ENCODE data around the gene PCDHGB6. TPM values are rescaled to one million over a fixed set of nuclear protein-coding genes. Genes with fewer than 3 reads are reported as not detected.
"Not testable (repeated sequence)": the region's sequence is repeated elsewhere in the genome, so short reads cannot be mapped to it uniquely, and the experiment has no call there.

Gene PCDHGB6
- total RNA-seq, result 6.2 and 8.0 TPM in 2 replicates

- peak; percentile 56 for TF ChIP-seq CTCF (IDR thresholded peaks at IDR 0.05; ENCODE audit: extremely low read depth, low read depth, low read length)
- not testable (repeated sequence) for H4K20me1 ChIP-seq (ENCODE audit: insufficient read depth, low read length); H2AFZ ChIP-seq (ENCODE audit: low read length); H3K27me3 ChIP-seq (ENCODE audit: insufficient read depth, low read length); H3K9me3 ChIP-seq (ENCODE audit: low read depth, low read length); H3K36me3 ChIP-seq (ENCODE audit: insufficient read depth, low read length); H3K79me2 ChIP-seq (ENCODE audit: insufficient read depth, low read length); H3K4me1 ChIP-seq (ENCODE audit: insufficient read depth, low read length); H3K27ac ChIP-seq (ENCODE audit: low read depth, low read length)
- peak within 1 kb of the TSS; percentile 60 for H3K4me3 ChIP-seq (ENCODE audit: insufficient read depth, low read length)
- H3K4me2 ChIP-seq (ENCODE audit: insufficient read depth, low read length), result peak within 1 kb of the TSS; percentile 28
- DNase-seq (ENCODE audit: insufficient read length, low spot score, missing footprints), result peak; percentile 89
Observed at GRCh38 chr5:141407790-141408505, at the start of gene PCDHGB6. PCDHGB6 (plus strand) TSS chr5:141408021; CDS start chr5:141408203, 182 bp downstream.

GRCh38 chr5:141359790-141360426, 47.9 kb upstream of the PCDHGB6 start, which contains the start of gene PCDHGB2:
PCDHGB2 (plus strand) TSS chr5:141359994; CDS start chr5:141360136, 142 bp downstream.
- no peaks in the 10 kb centered on the region for H3K36me3 ChIP-seq (ENCODE audit: insufficient read depth, low read length)
- peaks cover 43% of the 10 kb centered on the region for H3K27me3 ChIP-seq (ENCODE audit: insufficient read depth, low read length)
- no peaks in the 10 kb centered on the region for H3K79me2 ChIP-seq (ENCODE audit: insufficient read depth, low read length)
- peak within 1 kb of the TSS; percentile 73 for H2AFZ ChIP-seq (ENCODE audit: low read length)
- H3K4me1 ChIP-seq (ENCODE audit: insufficient read depth, low read length), result peaks cover 2% of the 10 kb centered on the region
- H3K27ac ChIP-seq (ENCODE audit: low read depth, low read length), result no peak within 1 kb of the TSS
- H3K9me3 ChIP-seq (ENCODE audit: low read depth, low read length), result peaks cover 29% of the 10 kb centered on the region
- DNase-seq (ENCODE audit: insufficient read length, low spot score, missing footprints), result peak; percentile 60
- no peaks in the 10 kb centered on the region for H4K20me1 ChIP-seq (ENCODE audit: insufficient read depth, low read length)
- H3K4me3 ChIP-seq (ENCODE audit: insufficient read depth, low read length), result peak within 1 kb of the TSS; percentile 68
- peak within 1 kb of the TSS; percentile 75 for H3K4me2 ChIP-seq (ENCODE audit: insufficient read depth, low read length)
- TF ChIP-seq CTCF (IDR thresholded peaks at IDR 0.05; ENCODE audit: extremely low read depth, low read depth, low read length), result peak; percentile 51

GRCh38 chr5:141360685-141361084, 47.1 kb upstream of the PCDHGB6 start:
- Histone ChIP-seq H3K79me2 (ENCODE audit: insufficient read depth, low read length) (no peaks in the 10 kb centered on the region), H3K27ac (ENCODE audit: low read depth, low read length) (no peak overlapping the region), H2AFZ (ENCODE audit: low read length) (no peak overlapping the region), H3K4me2 (ENCODE audit: insufficient read depth, low read length) (no peak overlapping the region), H3K27me3 (ENCODE audit: insufficient read depth, low read length) (peaks cover 50% of the 10 kb centered on the region), H3K9me3 (ENCODE audit: low read depth, low read length) (peaks cover 33% of the 10 kb centered on the region), H3K36me3 (ENCODE audit: insufficient read depth, low read length) (no peaks in the 10 kb centered on the region), H3K4me3 (ENCODE audit: insufficient read depth, low read length) (peak overlapping the region; percentile 11), H3K4me1 (ENCODE audit: insufficient read depth, low read length) (peaks cover 1% of the 10 kb centered on the region), H4K20me1 (ENCODE audit: insufficient read depth, low read length) (no peaks in the 10 kb centered on the region)
- peak; percentile 58 for DNase-seq (ENCODE audit: insufficient read length, low spot score, missing footprints)
- TF ChIP-seq CTCF (IDR thresholded peaks at IDR 0.05; ENCODE audit: extremely low read depth, low read depth, low read length), result no peak

- no peak for DNase-seq (ENCODE audit: insufficient read length, low spot score, missing footprints)
- H3K79me2 ChIP-seq (ENCODE audit: insufficient read depth, low read length), result no peaks in the 10 kb centered on the region
- no peak overlapping the region for H3K27ac ChIP-seq (ENCODE audit: low read depth, low read length)
- no peaks in the 10 kb centered on the region for H4K20me1 ChIP-seq (ENCODE audit: insufficient read depth, low read length)
- no peak for TF ChIP-seq CTCF (IDR thresholded peaks at IDR 0.05; ENCODE audit: extremely low read depth, low read depth, low read length)
- H3K27me3 ChIP-seq (ENCODE audit: insufficient read depth, low read length), result peaks cover 59% of the 10 kb centered on the region
- no peaks in the 10 kb centered on the region for H3K4me1 ChIP-seq (ENCODE audit: insufficient read depth, low read length)
- no peak overlapping the region for H3K4me3 ChIP-seq (ENCODE audit: insufficient read depth, low read length)
- peaks cover 33% of the 10 kb centered on the region for H3K9me3 ChIP-seq (ENCODE audit: low read depth, low read length)
- no peak overlapping the region for H3K4me2 ChIP-seq (ENCODE audit: insufficient read depth, low read length)
- H3K36me3 ChIP-seq (ENCODE audit: insufficient read depth, low read length), result no peaks in the 10 kb centered on the region
- no peak overlapping the region for H2AFZ ChIP-seq (ENCODE audit: low read length)
Observed at GRCh38 chr5:141362719-141363118, 45.1 kb upstream of the PCDHGB6 start.
